ENCODE results near the gene FBXL12.

FBXL12 gene, protein sequence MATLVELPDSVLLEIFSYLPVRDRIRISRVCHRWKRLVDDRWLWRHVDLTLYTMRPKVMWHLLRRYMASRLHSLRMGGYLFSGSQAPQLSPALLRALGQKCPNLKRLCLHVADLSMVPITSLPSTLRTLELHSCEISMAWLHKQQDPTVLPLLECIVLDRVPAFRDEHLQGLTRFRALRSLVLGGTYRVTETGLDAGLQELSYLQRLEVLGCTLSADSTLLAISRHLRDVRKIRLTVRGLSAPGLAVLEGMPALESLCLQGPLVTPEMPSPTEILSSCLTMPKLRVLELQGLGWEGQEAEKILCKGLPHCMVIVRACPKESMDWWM

GRCh38 chr19:9818734-9819595 lies at the start of gene FBXL12:
TSS of gene FBXL12 (minus strand) at chr19:9819079. CDS start at chr19:9818813, 266 bp downstream.
- H3K9ac ChIP-seq (ENCODE audit: low read depth in 1 of 2, low read length in 2 of 2): peak within 1 kb of the TSS; percentile 95 to 99
- H3K4me3 ChIP-seq (ENCODE audit: low read length in 2 of 2): peak within 1 kb of the TSS; percentile 91 to 98
- H3K27me3 ChIP-seq (ENCODE audit: control insufficient read depth in 2 of 2, insufficient read depth in 2 of 2, low read length in 2 of 2): no peaks in the 10 kb centered on the region
- no peaks in the 10 kb centered on the region for H3K9me3 ChIP-seq (ENCODE audit: control insufficient read depth in 2 of 2, low read length in 2 of 2)
- peaks cover 0 to 4% of the 10 kb centered on the region in 2 donors for H3K36me3 ChIP-seq (ENCODE audit: control insufficient read depth in 2 of 2, insufficient read depth in 2 of 2, low read length in 2 of 2)
- H3K27ac ChIP-seq (ENCODE audit: low read depth in 2 of 2, low read length in 2 of 2): peak within 1 kb of the TSS; percentile 98 to 100
- peaks cover 7% of the 10 kb centered on the region in 2 donors for H3K4me1 ChIP-seq (ENCODE audit: control insufficient read depth in 2 of 2, insufficient read depth in 2 of 2, low read length in 2 of 2)

DNA sequence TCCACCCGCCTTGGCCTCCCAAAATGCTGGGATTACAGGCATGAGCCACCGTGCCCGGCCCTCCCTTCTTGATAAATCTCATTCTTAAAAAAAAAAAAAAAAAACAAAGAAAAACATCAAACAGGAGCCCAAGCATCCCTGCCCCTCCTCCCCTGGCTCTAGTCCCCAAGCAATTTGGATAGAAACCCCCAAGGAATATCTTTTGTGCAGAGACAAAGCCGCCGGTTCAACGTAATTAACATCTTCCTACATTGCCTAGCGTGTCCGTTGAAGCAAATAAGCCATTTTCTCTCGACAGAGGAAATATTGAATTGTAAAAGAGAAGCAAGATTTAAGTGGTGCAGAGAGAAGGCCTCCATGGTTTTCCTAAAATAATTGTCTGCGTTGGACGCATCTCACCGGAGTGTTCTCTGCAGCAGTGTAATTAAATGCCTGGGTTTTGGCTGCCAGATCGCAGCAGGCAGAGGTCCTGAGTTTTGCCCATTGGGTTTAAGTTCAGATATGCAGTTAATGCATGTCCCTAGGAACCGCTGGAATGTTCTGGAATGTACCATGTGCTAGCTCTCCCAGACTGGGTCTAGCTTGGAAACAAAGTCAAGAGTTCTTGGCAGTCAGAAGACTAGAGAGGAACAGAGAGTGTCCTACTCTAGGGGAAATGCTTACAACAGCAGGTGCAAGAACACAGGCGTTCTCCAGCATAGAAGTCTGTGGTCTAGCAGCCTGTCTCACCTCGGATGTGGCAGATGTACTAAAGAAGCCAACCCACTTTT lies 47.0 kb upstream of the FBXL12 start:
- H3K9ac ChIP-seq (ENCODE audit: low read depth in 1 of 2, low read length in 2 of 2): no peak overlapping the region
- H3K9me3 ChIP-seq (ENCODE audit: control insufficient read depth in 2 of 2, low read length in 2 of 2): no peaks in the 10 kb centered on the region
- H3K4me3 ChIP-seq (ENCODE audit: low read length in 2 of 2): no peak overlapping the region
- H3K27me3 ChIP-seq (ENCODE audit: control insufficient read depth in 2 of 2, insufficient read depth in 2 of 2, low read length in 2 of 2): no peaks in the 10 kb centered on the region
- no peak overlapping the region for H3K27ac ChIP-seq (ENCODE audit: low read depth in 2 of 2, low read length in 2 of 2)
- peaks cover 0 to 2% of the 10 kb centered on the region in 2 donors for H3K4me1 ChIP-seq (ENCODE audit: control insufficient read depth in 2 of 2, insufficient read depth in 2 of 2, low read length in 2 of 2)
- H3K36me3 ChIP-seq (ENCODE audit: control insufficient read depth in 2 of 2, insufficient read depth in 2 of 2, low read length in 2 of 2): no peaks in the 10 kb centered on the region

DNA sequence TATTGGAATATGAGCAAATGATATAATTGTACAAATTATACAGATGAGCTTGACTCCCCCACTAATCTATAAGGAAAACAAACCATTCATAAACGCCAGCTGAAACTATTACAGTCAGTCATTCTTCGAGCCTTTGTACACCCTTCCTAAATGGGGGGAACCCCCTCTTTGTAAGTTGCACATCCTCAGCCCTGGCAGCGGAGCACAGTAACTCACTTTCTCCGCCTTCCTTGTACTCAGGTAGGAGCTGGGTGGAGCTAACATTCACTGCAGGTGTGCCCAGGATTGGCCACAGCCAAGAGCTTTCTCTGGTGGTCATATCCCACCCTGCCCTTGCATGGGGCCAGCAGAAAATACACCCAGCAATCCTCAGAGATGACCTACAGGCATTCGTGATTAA lies 44.9 kb upstream of the FBXL12 start:
- Histone ChIP-seq H3K36me3 (ENCODE audit: control insufficient read depth in 2 of 2, insufficient read depth in 2 of 2, low read length in 2 of 2) (no peaks in the 10 kb centered on the region), H3K4me1 (ENCODE audit: control insufficient read depth in 2 of 2, insufficient read depth in 2 of 2, low read length in 2 of 2) (peaks cover 0 to 2% of the 10 kb centered on the region in 2 donors), H3K9ac (ENCODE audit: low read depth in 1 of 2, low read length in 2 of 2) (no peak overlapping the region), H3K9me3 (ENCODE audit: control insufficient read depth in 2 of 2, low read length in 2 of 2) (no peaks in the 10 kb centered on the region), H3K27ac (ENCODE audit: low read depth in 2 of 2, low read length in 2 of 2) (no peak overlapping the region), H3K27me3 (ENCODE audit: control insufficient read depth in 2 of 2, insufficient read depth in 2 of 2, low read length in 2 of 2) (no peaks in the 10 kb centered on the region), H3K4me3 (ENCODE audit: low read length in 2 of 2) (no peak overlapping the region)

DNA sequence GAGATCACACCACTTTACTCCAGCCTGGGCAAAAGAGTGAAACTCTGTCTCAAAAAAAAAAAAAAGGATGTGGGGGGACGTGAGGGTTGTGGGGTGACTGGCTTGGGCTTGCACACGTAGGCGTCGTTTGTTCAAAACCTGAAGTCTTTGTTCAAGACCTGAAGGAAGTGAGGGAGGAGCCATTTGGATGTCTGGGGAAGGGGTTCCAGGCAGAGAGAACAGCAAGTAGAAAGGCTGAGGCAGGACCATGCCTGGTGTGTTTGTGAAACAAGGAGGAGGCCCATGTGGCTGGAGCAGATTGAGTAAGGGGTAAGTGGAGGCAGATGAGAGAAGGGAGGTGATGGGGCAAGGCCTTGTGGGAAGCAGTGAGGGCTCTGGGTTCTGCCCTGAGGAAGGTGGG lies 44.1 kb upstream of the FBXL12 start:
- Histone ChIP-seq H3K9me3 (ENCODE audit: control insufficient read depth in 2 of 2, low read length in 2 of 2) (no peaks in the 10 kb centered on the region), H3K27ac (ENCODE audit: low read depth in 2 of 2, low read length in 2 of 2) (no peak overlapping the region), H3K4me3 (ENCODE audit: low read length in 2 of 2) (no peak overlapping the region), H3K36me3 (ENCODE audit: control insufficient read depth in 2 of 2, insufficient read depth in 2 of 2, low read length in 2 of 2) (no peaks in the 10 kb centered on the region), H3K9ac (ENCODE audit: low read depth in 1 of 2, low read length in 2 of 2) (no peak overlapping the region), H3K4me1 (ENCODE audit: control insufficient read depth in 2 of 2, insufficient read depth in 2 of 2, low read length in 2 of 2) (peaks cover 0 to 2% of the 10 kb centered on the region in 2 donors), H3K27me3 (ENCODE audit: control insufficient read depth in 2 of 2, insufficient read depth in 2 of 2, low read length in 2 of 2) (no peaks in the 10 kb centered on the region)

GRCh38 chr19:9861503-9861902 lies 42.6 kb upstream of the FBXL12 start:
- Histone ChIP-seq H3K9me3 (ENCODE audit: control insufficient read depth in 2 of 2, low read length in 2 of 2) (no peaks in the 10 kb centered on the region), H3K4me3 (ENCODE audit: low read length in 2 of 2) (no peak overlapping the region), H3K27ac (ENCODE audit: low read depth in 2 of 2, low read length in 2 of 2) (no peak overlapping the region), H3K4me1 (ENCODE audit: control insufficient read depth in 2 of 2, insufficient read depth in 2 of 2, low read length in 2 of 2) (peaks cover 0 to 1% of the 10 kb centered on the region in 2 donors), H3K27me3 (ENCODE audit: control insufficient read depth in 2 of 2, insufficient read depth in 2 of 2, low read length in 2 of 2) (no peaks in the 10 kb centered on the region), H3K36me3 (ENCODE audit: control insufficient read depth in 2 of 2, insufficient read depth in 2 of 2, low read length in 2 of 2) (no peaks in the 10 kb centered on the region), H3K9ac (ENCODE audit: low read depth in 1 of 2, low read length in 2 of 2) (no peak overlapping the region)

- Histone ChIP-seq H3K27ac (ENCODE audit: low read depth in 2 of 2, low read length in 2 of 2) (no peak overlapping the region), H3K4me1 (ENCODE audit: control insufficient read depth in 2 of 2, insufficient read depth in 2 of 2, low read length in 2 of 2) (no peaks in the 10 kb centered on the region), H3K36me3 (ENCODE audit: control insufficient read depth in 2 of 2, insufficient read depth in 2 of 2, low read length in 2 of 2) (no peaks in the 10 kb centered on the region), H3K9me3 (ENCODE audit: control insufficient read depth in 2 of 2, low read length in 2 of 2) (no peaks in the 10 kb centered on the region), H3K4me3 (ENCODE audit: low read length in 2 of 2) (no peak overlapping the region), H3K27me3 (ENCODE audit: control insufficient read depth in 2 of 2, insufficient read depth in 2 of 2, low read length in 2 of 2) (no peaks in the 10 kb centered on the region), H3K9ac (ENCODE audit: low read depth in 1 of 2, low read length in 2 of 2) (no peak overlapping the region)
These were observed 41.5 kb upstream of the FBXL12 start for GRCh38 chr19:9860407-9860806.

DNA sequence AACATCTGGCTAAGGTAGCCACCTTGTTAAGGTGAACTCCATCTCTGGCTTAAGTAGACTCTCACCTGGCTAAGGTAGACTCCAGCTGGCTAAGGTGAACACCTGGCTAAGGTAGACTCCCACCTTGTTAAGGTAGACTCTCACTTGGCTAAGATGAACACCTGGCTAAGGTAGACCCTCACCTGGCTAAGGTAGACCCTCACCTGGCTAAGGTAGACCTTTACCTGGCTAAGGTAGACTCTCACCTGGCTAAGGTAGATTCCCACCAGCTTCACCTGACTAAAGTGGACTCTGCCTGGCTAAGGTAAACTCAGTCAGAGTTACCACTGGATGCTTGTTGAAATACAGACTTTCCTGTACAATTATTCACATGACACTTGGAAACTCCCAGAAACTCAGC lies 39.9 kb upstream of the FBXL12 start:
- Histone ChIP-seq H3K27ac (ENCODE audit: low read depth in 2 of 2, low read length in 2 of 2) (peak overlapping the region in 1 of 2 donors; percentile 41), H3K4me1 (ENCODE audit: control insufficient read depth in 2 of 2, insufficient read depth in 2 of 2, low read length in 2 of 2) (no peaks in the 10 kb centered on the region), H3K9me3 (ENCODE audit: control insufficient read depth in 2 of 2, low read length in 2 of 2) (no peaks in the 10 kb centered on the region), H3K4me3 (ENCODE audit: low read length in 2 of 2) (no peak overlapping the region), H3K36me3 (ENCODE audit: control insufficient read depth in 2 of 2, insufficient read depth in 2 of 2, low read length in 2 of 2) (no peaks in the 10 kb centered on the region), H3K27me3 (ENCODE audit: control insufficient read depth in 2 of 2, insufficient read depth in 2 of 2, low read length in 2 of 2) (no peaks in the 10 kb centered on the region), H3K9ac (ENCODE audit: low read depth in 1 of 2, low read length in 2 of 2) (no peak overlapping the region)

GRCh38 chr19:9857920-9858746 lies 39.3 kb upstream of the FBXL12 start:
- peak overlapping the region in 1 of 2 donors; percentile 59 for H3K4me3 ChIP-seq (ENCODE audit: low read length in 2 of 2)
- H3K4me1 ChIP-seq (ENCODE audit: control insufficient read depth in 2 of 2, insufficient read depth in 2 of 2, low read length in 2 of 2): no peaks in the 10 kb centered on the region
- H3K9ac ChIP-seq (ENCODE audit: low read depth in 1 of 2, low read length in 2 of 2): no peak overlapping the region
- no peaks in the 10 kb centered on the region for H3K9me3 ChIP-seq (ENCODE audit: control insufficient read depth in 2 of 2, low read length in 2 of 2)
- no peaks in the 10 kb centered on the region for H3K36me3 ChIP-seq (ENCODE audit: control insufficient read depth in 2 of 2, insufficient read depth in 2 of 2, low read length in 2 of 2)
- H3K27me3 ChIP-seq (ENCODE audit: control insufficient read depth in 2 of 2, insufficient read depth in 2 of 2, low read length in 2 of 2): no peaks in the 10 kb centered on the region
- peak overlapping the region; percentile 8 to 76 for H3K27ac ChIP-seq (ENCODE audit: low read depth in 2 of 2, low read length in 2 of 2)

GRCh38 chr19:9857076-9857721 lies 38.3 kb upstream of the FBXL12 start:
- no peaks in the 10 kb centered on the region for H3K4me1 ChIP-seq (ENCODE audit: control insufficient read depth in 2 of 2, insufficient read depth in 2 of 2, low read length in 2 of 2)
- no peaks in the 10 kb centered on the region for H3K27me3 ChIP-seq (ENCODE audit: control insufficient read depth in 2 of 2, insufficient read depth in 2 of 2, low read length in 2 of 2)
- H3K9ac ChIP-seq (ENCODE audit: low read depth in 1 of 2, low read length in 2 of 2): no peak overlapping the region
- no peaks in the 10 kb centered on the region for H3K36me3 ChIP-seq (ENCODE audit: control insufficient read depth in 2 of 2, insufficient read depth in 2 of 2, low read length in 2 of 2)
- H3K4me3 ChIP-seq (ENCODE audit: low read length in 2 of 2): peak overlapping the region in 1 of 2 donors; percentile 59
- H3K27ac ChIP-seq (ENCODE audit: low read depth in 2 of 2, low read length in 2 of 2): peak overlapping the region; percentile 8 to 76
- H3K9me3 ChIP-seq (ENCODE audit: control insufficient read depth in 2 of 2, low read length in 2 of 2): no peaks in the 10 kb centered on the region
